GM19324 (cell line): ENCODE data around the gene FADS3.

ENCODE experiments used
- ATAC-seq: cut with Tn5 transposase; IDR thresholded peaks from one replicate; pipeline ENCODE4 v1.9.1; 2021; ENCODE audit warnings: mild to moderate bottlenecking, moderate library complexity; ENCODE audit not compliant: unreplicated experiment, low FRiP score

FADS3 gene

DNA sequence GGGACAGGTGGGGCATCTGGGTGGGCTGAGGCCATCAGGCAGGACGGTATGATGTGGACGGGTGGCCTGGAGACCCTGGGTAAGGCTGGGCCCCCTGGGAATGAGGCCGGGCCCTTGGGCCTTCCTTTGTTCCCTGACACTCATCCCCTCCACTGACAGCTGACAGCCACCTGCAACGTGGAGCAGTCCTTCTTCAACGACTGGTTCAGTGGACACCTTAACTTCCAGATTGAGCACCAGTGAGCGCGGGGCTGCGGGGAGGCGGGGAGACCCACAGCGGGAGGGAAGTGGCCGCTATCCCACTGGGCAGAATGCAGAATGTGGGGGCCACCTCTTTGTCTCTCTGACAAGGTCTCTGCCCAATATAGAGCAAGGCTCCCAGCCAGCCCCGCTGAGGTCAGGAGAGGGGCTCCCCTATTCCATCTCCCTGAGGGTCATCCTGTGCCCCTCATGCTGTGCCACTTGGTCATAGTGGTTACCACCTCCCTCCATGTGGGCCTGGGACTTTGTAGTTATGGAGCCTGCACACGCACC is 27.7 kb downstream of the FADS3 start:
- ATAC-seq, result no peak

GRCh38 chr11:61862714-61863547 is 28.4 kb downstream of the FADS3 start:
- no peak for ATAC-seq

DNA sequence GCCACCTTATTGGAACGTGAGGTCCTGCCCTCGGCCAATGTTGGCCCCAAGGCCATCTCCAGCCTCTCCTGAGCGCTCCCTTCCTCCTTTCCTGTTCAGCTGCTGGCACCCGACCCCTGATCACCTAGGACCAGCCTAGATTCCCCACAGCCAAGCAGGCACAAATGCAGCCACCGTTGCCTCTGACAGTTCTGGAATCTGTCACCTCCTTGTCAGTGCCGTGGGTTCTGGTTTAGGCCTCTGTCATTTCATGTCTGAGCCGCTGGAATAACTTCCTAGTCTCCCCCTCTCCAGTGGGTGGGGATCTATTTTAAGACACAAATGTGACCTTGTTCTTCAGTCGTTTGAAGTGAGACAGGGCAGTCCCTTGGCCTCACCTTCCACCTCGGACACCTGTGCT is 29.7 kb downstream of the FADS3 start:
- no peak for ATAC-seq

- ATAC-seq, result no peak
Observed at GRCh38 chr11:61860054-61860903, 31.1 kb downstream of the FADS3 start.

DNA sequence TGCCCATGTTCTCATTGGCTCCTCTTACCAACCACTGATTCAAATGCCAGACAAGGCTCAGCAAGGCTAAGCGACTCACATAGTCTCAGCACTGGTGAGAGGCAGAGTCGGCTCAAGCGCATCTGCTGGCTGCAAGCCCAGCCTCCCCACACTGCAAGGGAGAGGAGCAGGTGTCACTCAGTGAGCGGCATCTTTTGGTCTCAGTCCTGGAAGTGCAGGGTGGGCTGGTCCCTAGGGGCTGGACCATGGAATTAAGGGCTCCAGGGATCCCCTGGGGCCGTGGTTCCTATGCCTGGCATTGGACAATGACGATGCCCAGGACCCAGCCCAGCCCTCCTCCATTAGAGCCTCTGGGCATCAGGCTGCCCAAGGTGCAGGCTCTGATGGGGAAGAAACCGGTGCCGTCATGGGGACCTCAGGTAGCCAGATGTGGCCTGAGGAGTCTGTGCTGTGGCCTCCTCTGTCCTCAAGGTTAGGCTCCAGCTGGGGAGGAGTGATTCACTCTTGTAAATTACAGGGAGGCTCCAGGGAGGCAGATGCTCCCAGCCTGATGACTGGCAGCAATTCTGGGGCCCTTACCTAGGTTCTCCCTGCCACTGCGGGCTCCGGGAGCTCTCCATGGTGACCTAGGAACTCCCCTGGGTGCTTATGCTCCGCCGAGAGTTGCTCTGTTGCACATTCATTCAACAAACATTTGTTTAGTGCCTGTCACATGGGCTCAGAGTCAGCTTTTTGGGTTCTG is 35.2 kb downstream of the FADS3 start:
- ATAC-seq, result no peak

GRCh38 chr11:61854966-61855714 is 36.2 kb downstream of the FADS3 start:
- ATAC-seq, result no peak

- no peak for ATAC-seq
Observed at GRCh38 chr11:61854206-61854895, 37.0 kb downstream of the FADS3 start.

DNA sequence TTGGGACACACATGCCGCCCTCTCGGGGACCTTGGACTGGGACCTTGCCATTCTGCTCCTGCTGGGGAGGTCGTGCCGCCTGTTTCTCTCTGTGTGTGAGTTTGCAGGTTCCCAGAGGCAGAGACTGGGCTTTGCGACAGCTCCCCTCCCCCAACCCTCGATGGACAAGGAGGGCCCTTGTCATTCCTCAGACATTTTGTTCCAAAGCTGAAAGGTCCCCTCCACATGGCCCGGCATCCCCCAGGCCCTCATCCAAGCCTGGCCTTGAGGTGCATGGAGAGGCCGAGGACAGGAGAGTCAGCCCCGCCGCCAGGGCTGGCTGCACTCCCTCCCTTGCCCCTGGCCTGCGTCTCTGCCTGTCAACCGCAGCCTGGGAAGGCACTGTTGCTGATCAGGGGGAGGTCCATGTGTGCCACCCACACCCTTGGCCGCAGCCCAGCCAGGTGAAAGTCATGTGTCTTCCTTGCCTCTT is 37.6 kb downstream of the FADS3 start:
- ATAC-seq, result no peak

DNA sequence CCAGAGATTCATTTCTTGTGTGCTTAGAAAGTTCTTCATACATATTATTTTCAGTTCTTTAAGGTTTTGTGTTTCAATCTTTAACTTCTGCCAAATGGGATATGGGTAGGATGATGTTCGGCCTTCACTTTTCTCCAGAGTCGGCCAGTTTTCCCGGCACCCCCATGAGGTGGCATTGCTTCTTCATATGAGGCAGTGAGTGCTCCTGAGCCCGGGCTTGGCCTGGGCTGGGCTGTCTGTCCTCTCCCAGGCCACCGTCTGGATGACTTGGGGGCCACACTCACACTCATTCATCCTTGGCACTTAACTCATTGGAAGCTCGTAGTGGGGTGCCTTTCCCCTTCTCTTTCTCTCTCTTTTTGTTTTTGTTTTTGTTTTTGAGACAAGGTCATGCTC is 39.4 kb downstream of the FADS3 start:
- ATAC-seq, result no peak

GRCh38 chr11:61851113-61851899 is 40.0 kb downstream of the FADS3 start:
- ATAC-seq, result no peak

- no peak for ATAC-seq
Observed at GRCh38 chr11:61850687-61851086, 40.7 kb downstream of the FADS3 start.

DNA sequence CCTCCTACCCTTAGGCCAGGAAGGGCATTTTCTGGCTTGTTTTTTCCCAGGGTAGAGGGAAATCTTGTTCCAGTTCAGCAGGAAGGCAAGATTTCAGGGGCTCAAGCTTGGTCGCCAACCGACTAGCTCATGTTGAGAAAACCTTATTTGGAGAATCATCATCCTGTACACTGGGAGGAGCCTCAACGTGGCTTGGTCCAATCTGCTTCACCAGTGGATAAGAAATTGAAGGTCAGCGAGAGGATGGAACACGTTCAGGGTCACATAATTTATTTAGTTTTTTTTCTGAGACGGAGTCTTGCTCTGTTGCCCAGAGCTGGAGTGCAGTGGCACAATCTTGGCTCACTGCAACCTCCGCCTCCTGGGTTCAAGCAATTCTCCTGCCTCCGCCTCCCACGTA is 42.7 kb downstream of the FADS3 start:
- no peak for ATAC-seq

DNA sequence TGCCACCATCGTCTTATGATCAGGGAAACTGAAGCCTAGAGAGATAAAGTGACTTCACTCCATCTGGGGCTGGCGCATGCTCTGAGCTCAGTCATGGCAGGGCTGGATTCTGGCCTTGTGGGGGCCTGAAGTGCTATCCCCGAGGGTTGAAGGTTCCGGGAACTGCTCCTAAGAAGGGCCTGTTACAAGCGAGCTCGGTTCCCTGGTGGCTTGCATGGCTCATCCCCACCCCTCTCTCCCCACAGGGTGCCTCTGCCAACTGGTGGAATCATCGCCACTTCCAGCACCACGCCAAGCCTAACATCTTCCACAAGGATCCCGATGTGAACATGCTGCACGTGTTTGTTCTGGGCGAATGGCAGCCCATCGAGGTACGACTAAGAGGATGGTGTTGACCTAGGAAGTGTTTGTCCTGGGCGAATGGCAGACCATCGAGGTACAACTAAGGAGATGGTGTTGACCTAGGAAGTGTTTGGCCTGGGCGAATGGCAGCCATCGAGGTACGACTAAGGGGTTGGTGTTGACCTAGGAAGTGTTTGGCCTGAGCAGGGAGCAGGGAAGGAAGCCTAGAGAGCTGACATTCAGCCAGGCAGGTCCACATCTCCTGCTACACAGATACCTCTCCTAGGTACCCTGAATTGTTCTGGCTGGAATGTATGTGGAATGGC is 43.3 kb downstream of the FADS3 start:
- no peak for ATAC-seq

GRCh38 chr11:61846362-61847020 is 44.9 kb downstream of the FADS3 start:
- no peak for ATAC-seq

DNA sequence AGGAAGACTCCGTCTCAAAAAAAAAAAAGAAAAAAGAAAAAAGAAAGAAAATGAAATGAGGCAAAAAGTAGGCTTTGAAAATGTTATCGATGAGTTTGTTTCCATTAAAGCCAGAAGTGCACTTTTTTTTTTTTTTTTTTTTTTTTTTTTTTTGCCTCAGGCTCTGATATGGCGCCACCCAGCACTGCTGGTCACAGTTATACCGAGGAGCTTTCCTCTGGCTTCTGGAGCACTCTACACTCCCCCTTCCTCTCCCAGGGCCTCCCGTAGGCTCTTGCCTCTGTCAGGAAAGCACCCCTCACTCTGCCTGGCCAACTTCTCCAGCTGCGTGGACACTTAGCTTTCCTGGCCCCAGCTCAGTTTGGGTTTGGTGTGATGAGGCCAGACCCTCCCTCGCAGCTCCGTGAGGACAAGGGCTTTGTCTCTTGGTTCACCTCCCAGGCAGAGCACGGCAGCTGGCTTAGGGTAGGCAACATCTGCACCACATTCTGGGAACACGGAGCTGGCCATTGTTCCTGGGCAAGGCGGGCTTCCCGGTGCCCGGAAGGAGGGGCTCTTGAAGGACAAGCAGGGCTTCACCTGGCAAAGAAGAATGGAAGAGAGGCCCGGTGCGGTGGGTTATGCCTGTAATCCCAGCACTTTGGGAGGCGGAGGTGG is 46.3 kb downstream of the FADS3 start:
- ATAC-seq, result no peak

GRCh38 chr11:61842528-61842820 is 48.9 kb downstream of the FADS3 start:
- no peak for ATAC-seq
